HCT116 (cell line): Measurements from ENCODE around the gene CCDC8.

Experiments
- EZH2 ChIP-seq: fragments of 200-600 bp; sonication (generic); IDR thresholded peaks from 2 replicates; pipeline ENCODE4 v1.6.1; 2017; ENCODE audit warnings: antibody characterized with exemption, mixed run types
- TCF7L2 ChIP-seq: IDR thresholded peaks from 2 replicates; pipeline ENCODE4 v1.7.0; 2011; ENCODE audit warnings: borderline replicate concordance, inconsistent platforms; ENCODE audit not compliant: insufficient read depth, insufficient read length; ENCODE audit errors: extremely low read depth
- TF ChIP-seq, protein P1 (sequence below), 3 experiments: fragments of 200-600 bp in 1 of 3; sonication (generic) in 1 of 3; IDR thresholded peaks in 2 of 3; conservative IDR thresholded peaks in 1 of 3; 2 replicates each; pipeline ENCODE4 v1.5.1; 2012 to 2017; ENCODE audit warnings: low read depth in 2 of 3, low read length in 2 of 3, antibody characterized with exemption in 1 of 3, borderline replicate concordance in 1 of 3, control low read depth in 1 of 3, mild to moderate bottlenecking in 1 of 3, mixed read lengths in 1 of 3, mixed run types in 1 of 3, moderate library complexity in 1 of 3; ENCODE audit not compliant: insufficient read depth in 1 of 3

DNA sequence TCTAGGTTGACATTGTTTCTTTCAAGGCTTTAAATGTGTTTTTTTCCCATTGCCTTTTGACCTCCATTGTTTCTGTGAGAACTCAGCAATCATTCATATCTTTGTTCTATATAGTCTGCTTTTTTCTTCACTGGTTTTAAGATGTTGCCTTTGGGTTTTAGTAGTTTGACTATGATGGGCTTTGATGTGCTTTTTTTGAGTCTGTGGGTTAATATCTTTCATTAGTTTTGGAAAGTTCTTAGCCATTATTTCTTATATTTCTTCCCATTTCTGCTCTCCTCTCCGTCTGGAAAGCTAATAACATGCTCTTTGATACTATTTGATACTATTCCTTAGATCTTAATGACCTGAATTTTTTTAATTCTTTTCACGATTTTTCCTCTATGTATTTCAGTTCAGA, 32.7 kb downstream of the CCDC8 start:
- no peak for TF ChIP-seq EZH2
- TF ChIP-seq, protein P1, sequence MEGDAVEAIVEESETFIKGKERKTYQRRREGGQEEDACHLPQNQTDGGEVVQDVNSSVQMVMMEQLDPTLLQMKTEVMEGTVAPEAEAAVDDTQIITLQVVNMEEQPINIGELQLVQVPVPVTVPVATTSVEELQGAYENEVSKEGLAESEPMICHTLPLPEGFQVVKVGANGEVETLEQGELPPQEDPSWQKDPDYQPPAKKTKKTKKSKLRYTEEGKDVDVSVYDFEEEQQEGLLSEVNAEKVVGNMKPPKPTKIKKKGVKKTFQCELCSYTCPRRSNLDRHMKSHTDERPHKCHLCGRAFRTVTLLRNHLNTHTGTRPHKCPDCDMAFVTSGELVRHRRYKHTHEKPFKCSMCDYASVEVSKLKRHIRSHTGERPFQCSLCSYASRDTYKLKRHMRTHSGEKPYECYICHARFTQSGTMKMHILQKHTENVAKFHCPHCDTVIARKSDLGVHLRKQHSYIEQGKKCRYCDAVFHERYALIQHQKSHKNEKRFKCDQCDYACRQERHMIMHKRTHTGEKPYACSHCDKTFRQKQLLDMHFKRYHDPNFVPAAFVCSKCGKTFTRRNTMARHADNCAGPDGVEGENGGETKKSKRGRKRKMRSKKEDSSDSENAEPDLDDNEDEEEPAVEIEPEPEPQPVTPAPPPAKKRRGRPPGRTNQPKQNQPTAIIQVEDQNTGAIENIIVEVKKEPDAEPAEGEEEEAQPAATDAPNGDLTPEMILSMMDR (IDR thresholded peaks at IDR 0.05 in 2 of 3, conservative IDR thresholded peaks at IDR 0.05 in 1 of 3; ENCODE audit: borderline replicate concordance in 1 of 3, insufficient read depth in 1 of 3, low read depth in 2 of 3, low read length in 2 of 3) = no peak
- no peak for TF ChIP-seq TCF7L2
